Common myeloid progenitor, CD34-positive (primary cell): ENCODE measurements around the gene DLG5.
"Not testable (repeated sequence)": the region's sequence is repeated elsewhere in the genome, so short reads cannot be mapped to it uniquely, and the experiment has no call there.

Experiments used
- CTCF ChIA-PET: fragments of 350-600 bp; sonication (Branson Sonifier 250); formaldehyde crosslinking; loops from one replicate; lab custom pipeline; 2021; ENCODE audit warnings: antibody characterized with exemption; lab: Charles Lee
- POLR2A ChIA-PET: fragments of 350-600 bp; sonication (Branson Sonifier 250); formaldehyde crosslinking; loops from one replicate; lab custom pipeline; 2021; ENCODE audit warnings: antibody characterized with exemption; lab: Charles Lee
- DNase-seq, 3 donors: peaks; one replicate each; pipeline versions ENCODE4 v3.0.0 to v3.0.0-alpha.2; 2013
- H3K27ac ChIP-seq, 2 experiments: 1 replicate in 1 of 2; 2 replicates in 1 of 2; pipeline ENCODE4 v1.7.0; 2013; ENCODE audit warnings: inconsistent platforms in 2 of 2, low read length in 2 of 2, mild to moderate bottlenecking in 2 of 2, low read depth in 1 of 2, moderate library complexity in 1 of 2; ENCODE audit not compliant: severe bottlenecking in 2 of 2, insufficient read depth in 1 of 2, poor library complexity in 1 of 2
- H3K27me3 ChIP-seq, 5 experiments: replicated peaks in 2 of 5; 1 replicate in 3 of 5; 2 replicates in 2 of 5; pipeline versions ENCODE4 v1.6.1 to v1.7.0; 2013; ENCODE audit warnings: low read length in 4 of 5, mild to moderate bottlenecking in 2 of 5, moderate library complexity in 2 of 5, inconsistent platforms in 1 of 5; ENCODE audit not compliant: insufficient read depth in 5 of 5, control insufficient read depth in 4 of 5
- H3K36me3 ChIP-seq, 4 experiments: 1 replicate in 2 of 4; 2 replicates in 2 of 4; pipeline versions ENCODE4 v1.6.1 to v1.7.0; 2013; ENCODE audit warnings: low read length in 3 of 4, control low read depth in 1 of 4, mild to moderate bottlenecking in 1 of 4; ENCODE audit not compliant: control insufficient read depth in 4 of 4, insufficient read depth in 4 of 4
- H3K4me1 ChIP-seq, 4 experiments: 1 replicate in 3 of 4; 2 replicates in 1 of 4; pipeline versions ENCODE4 v1.6.1 to v1.7.1; 2013; ENCODE audit warnings: low read length in 3 of 4, mild to moderate bottlenecking in 3 of 4, control low read depth in 1 of 4, inconsistent platforms in 1 of 4, moderate library complexity in 1 of 4; ENCODE audit not compliant: control insufficient read depth in 4 of 4, insufficient read depth in 4 of 4; ENCODE audit errors: control extremely low read depth in 1 of 4
- H3K4me3 ChIP-seq, 7 experiments: 1 replicate in 4 of 7; 2 replicates in 3 of 7; pipeline versions ENCODE4 v1.5.1 to v1.7.0; 2013; ENCODE audit warnings: mild to moderate bottlenecking in 7 of 7, low read length in 6 of 7, moderate library complexity in 6 of 7, inconsistent platforms in 2 of 7, low read depth in 2 of 7, control low read depth in 1 of 7; ENCODE audit not compliant: insufficient read depth in 4 of 7, control insufficient read depth in 1 of 7; ENCODE audit errors: extremely low read depth in 1 of 7
- H3K9me3 ChIP-seq, 5 experiments: 1 replicate in 4 of 5; 2 replicates in 1 of 5; pipeline versions ENCODE4 v1.6.1 to v1.7.1; 2013; ENCODE audit warnings: low read length in 4 of 5, mild to moderate bottlenecking in 2 of 5, inconsistent platforms in 1 of 5, low read depth in 1 of 5, moderate library complexity in 1 of 5; ENCODE audit not compliant: control insufficient read depth in 4 of 5, insufficient read depth in 2 of 5; ENCODE audit errors: control extremely low read depth in 1 of 5
- WGBS: methylation state at CpG from one replicate; pipeline ENCODE4 v1.1.5; 2013; ENCODE audit not compliant: insufficient coverage; 5-methylcytosine and 5-hydroxymethylcytosine counted together

The DLG5 gene

DNA sequence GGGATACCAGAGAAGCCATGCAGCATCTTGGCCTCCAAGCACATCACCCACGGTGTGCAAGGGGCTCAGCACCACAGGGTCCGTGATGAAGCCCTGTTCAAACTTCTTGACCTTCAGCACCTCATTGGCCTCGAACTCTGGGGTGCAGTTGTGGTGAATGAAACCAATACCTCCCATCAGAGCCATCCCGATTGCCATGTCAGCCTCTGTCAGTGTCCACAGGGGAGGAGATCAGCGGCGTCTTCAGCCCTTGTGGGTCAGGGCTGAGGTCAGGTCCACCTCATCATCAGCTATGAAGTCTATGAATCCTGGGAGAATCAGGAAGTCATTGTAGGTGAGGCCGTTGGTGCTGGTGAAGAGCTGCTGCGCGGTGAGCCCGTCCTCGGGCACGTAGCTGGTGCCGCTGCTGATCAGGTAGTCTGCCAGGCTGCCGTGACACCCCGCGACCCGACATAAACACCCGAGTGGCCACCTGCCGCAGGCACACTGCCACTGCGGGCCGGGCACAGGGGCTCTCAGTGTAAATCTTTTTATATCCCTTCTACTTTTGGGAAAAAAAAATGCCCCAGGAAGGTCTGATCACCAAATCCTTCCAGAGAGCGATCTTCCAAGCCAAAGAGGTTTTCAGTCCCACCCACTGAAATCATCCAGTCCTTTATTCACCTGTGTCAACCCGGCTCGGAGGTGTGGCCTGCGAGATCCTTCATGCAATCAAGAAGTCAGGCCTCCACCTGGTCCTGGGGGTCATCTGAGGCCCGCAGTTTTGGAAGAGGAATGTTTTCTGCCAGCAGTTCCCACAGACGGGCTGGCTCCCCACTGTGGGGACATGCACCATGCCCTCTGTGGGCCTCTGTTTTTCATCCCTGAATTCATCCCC is 144.9 kb downstream of the DLG5 start:
- Histone ChIP-seq H3K27ac (no peak overlapping the region), H3K27me3 (no peaks in the 10 kb centered on the region), H3K4me1 (no peaks in the 10 kb centered on the region), H3K9me3 (peaks cover under 1 to 15% (median 5%) of the 10 kb centered on the region in 5 experiments), H3K36me3 (no peaks in the 10 kb centered on the region), H3K4me3 (no peak overlapping the region)
- 96% methylated on average over 26 of the region's 27 CpGs for WGBS
- CTCF ChIA-PET: no interaction called here
- POLR2A ChIA-PET: no interaction called here
- DNase-seq: no peak

DNA sequence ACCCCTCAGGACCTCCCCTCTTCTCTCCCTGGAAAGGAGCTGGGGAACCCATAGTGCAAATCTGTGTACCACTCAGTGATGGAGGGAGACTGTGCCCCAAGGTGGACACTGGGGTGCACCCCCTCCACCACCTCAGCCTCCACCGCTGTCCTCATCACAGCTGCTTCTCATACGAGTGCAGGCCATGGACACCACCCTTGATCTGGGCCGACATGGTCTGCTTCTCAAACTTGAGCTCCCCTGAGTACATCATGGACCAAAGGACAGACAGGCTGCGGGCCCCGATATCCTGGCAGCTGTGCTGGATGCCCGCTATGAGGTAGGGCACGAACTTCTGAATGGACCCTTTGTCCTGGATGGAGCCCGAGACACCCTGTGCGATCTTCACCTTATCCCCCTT is 146.4 kb downstream of the DLG5 start:
- ChIA-PET CTCF (no interaction called here), POLR2A (no interaction called here)
- Histone ChIP-seq H3K27me3 (no peaks in the 10 kb centered on the region), H3K27ac (no peak overlapping the region), H3K9me3 (peaks cover 6 to 26% (median 11%) of the 10 kb centered on the region in 5 experiments), H3K4me3 (no peak overlapping the region), H3K36me3 (no peaks in the 10 kb centered on the region), H3K4me1 (no peaks in the 10 kb centered on the region)
- WGBS: 99% methylated on average over 9 of the region's 9 CpGs
- no peak for DNase-seq

DNA sequence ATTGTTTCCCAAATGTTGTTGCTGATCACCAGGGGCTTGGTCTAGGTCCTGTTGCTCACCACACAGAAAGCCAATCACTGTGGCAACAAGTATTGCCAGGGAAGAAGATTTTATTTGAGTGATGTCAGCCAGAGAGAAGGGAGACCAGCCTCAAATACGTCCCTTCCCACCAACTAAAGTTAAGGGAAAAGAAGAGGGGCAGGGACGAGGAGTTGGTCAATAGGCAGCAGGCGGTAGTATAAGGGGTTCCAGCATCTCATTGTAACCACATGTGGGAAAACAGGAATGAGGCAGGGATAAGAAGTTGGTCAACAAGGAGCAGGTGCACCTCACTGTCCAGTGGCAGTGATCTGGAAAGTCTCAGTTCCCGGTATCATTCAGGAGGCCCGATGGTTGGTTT is 150.1 kb downstream of the DLG5 start:
- no peaks in the 10 kb centered on the region for H3K4me1 ChIP-seq
- 100% methylated on average over 4 of the region's 5 CpGs for WGBS
- CTCF ChIA-PET: no interaction called here

DNA sequence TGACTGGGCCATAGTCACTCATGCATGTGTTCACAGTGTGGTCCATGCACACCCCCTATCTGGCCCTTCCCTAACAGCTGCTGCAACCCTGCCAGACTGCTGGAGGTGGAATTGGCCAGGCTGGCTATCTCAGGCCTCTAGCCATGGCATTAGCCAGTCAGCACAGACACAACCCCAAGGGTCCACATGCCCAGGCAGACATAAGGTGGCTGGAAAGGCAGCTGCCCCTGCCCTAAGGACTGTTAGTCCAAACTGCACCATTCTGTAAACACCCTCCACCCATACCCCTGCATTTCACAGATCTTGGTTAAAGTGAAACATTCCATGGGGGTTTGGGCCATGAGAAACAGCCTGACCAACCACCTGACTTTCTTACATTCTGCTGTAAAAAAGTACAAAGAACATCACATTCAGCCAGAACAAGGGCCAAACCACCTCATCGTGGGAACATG is 151.6 kb downstream of the DLG5 start:
- no peak overlapping the region for H3K4me3 ChIP-seq
- WGBS: 100% methylated on average over 1 of the region's 1 CpG
- CTCF ChIA-PET: no interaction called here

More for the DNA sequence above, 150.1 kb downstream of the DLG5 start:
- POLR2A ChIA-PET: no interaction called here
- H3K36me3 ChIP-seq: no peaks in the 10 kb centered on the region
- H3K27ac ChIP-seq: no peak overlapping the region
- no peak for DNase-seq
- H3K27me3 ChIP-seq: no peaks in the 10 kb centered on the region
- H3K9me3 ChIP-seq: peaks cover 6 to 27% (median 11%) of the 10 kb centered on the region in 5 experiments
- H3K4me3 ChIP-seq: no peak overlapping the region

DNA sequence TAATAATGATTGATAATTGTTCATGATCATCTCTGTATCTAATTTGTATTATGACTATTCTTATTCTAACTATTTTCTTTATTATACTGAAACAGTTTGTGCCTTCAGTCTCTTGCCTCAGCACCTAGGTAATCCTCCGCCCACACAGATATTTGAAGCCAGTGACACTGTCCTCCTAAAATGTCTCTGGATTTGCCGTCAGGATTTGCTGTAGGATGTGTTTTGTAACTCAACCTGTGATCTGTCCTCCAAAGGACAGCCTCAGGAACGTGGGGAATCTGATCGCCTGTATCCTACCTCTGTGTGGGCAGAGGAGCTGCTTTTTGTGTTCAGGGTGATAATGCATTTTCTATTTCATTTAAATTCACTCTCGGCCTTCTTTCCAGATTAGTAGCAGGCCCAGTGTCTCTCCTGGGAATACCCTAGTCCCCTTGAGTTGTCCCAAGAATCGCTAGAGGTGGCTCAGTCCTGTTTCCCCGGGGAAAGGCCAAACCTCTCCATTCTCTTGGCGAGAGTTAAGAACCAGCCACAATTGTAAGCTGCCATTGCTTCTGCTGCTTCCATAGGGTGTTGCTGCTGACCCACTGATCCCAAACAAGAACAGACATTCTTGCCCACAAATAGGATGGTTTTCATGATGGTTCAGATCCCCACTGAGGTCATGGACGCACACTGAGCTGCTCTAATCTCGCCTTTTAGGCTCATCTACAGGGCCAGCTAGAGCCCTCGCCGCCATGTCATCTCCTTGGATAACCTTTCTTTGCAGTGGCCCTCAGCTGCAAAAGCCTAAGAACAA is 152.7 kb downstream of the DLG5 start:
- Histone ChIP-seq H3K4me3 (no peak overlapping the region), H3K4me1 (no peaks in the 10 kb centered on the region), H3K27ac (no peak overlapping the region), H3K36me3 (no peaks in the 10 kb centered on the region), H3K9me3 (peaks cover 6 to 24% (median 9%) of the 10 kb centered on the region in 5 experiments), H3K27me3 (no peaks in the 10 kb centered on the region)
- CTCF ChIA-PET: no interaction called here
- POLR2A ChIA-PET: no interaction called here
- WGBS: 97% methylated on average over 12 of the region's 12 CpGs
- DNase-seq: no peak

More for the DNA sequence above, 151.6 kb downstream of the DLG5 start:
- Histone ChIP-seq H3K27ac (no peak overlapping the region), H3K36me3 (no peaks in the 10 kb centered on the region), H3K27me3 (no peaks in the 10 kb centered on the region), H3K9me3 (peaks cover 6 to 27% (median 9%) of the 10 kb centered on the region in 5 experiments), H3K4me1 (no peaks in the 10 kb centered on the region)
- POLR2A ChIA-PET: no interaction called here
- DNase-seq: no peak

DNA sequence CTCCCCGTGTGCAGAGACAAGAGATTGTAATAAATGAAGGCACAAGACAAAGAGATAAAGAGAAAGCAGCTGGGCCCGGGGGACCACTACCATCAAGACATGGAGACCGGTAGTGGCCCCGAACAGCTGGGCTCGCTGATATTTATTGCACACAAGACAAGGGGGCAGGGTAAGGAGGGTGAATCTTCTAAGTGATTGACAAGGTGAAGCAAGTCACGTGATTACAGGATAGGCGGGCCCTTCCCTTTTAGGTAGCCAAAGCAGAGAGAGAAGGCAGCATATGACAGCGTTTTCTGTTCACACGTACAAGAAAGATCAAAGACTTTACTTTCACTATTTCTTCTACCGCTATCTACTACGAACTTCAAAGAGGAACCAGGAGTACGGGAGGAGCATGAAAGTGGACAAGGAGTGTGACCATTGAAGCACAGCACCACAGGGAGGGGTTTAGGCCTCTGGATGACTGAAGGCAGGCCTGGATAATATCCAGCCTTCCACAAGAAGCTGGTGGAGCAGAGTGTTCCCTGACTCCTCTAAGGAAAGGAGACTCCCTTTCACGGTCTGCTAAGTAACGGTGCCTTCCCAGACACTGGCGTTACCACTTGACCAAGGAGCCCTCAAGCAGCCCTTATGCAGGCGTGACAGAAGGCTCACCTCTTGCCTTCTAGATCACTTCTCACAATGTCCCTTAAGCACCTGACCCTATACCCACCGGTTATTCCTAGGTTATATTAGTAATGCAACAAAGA is 153.5 kb downstream of the DLG5 start:
- peaks cover 6 to 19% (median 9%) of the 10 kb centered on the region in 5 experiments for H3K9me3 ChIP-seq
- H3K27ac ChIP-seq, POLR2A ChIA-PET, DNase-seq, CTCF ChIA-PET, H3K36me3 ChIP-seq, H3K4me1 ChIP-seq, H3K4me3 ChIP-seq, H3K27me3 ChIP-seq: not testable (repeated sequence)
- 96% methylated on average over 9 of the region's 17 CpGs for WGBS
